ENCODE results near the gene DNPH1.
A peak's percentile ranks its signal among the peaks of the same experiment; 100 is the strongest.

Gene DNPH1

DNA sequence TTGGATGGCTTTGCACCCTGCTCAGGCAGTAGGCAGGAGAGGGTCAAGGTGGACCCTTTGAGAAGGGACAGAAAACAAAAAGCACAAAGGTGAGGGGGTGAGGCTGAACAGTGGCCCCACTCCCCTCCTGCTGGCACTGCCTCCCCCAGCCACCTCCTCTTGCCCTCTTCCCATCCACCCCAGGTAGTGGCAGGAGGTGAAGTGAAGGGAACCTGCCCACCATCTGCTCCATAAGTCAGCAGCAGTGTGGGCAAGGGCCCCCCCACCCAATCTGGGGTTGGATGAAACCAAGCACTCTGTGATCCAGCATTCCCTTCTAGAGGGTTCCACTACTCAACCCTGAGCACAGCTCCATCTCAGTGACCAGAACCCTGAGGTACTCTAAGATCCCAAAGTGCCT, 42.7 kb upstream of the DNPH1 start:
- Histone ChIP-seq H3K9me3 (ENCODE audit: control insufficient read depth, low read depth, low read length) (no peaks in the 10 kb centered on the region), H3K4me1 (ENCODE audit: control insufficient read depth, low read depth, low read length) (peaks cover 13% of the 10 kb centered on the region), H3K27ac (ENCODE audit: low read length) (no peak overlapping the region), H3K4me3 (ENCODE audit: low read length) (no peak overlapping the region), H3K9ac (ENCODE audit: low read length) (no peak overlapping the region), H3K27me3 (ENCODE audit: control insufficient read depth, insufficient read depth, low read length) (peaks cover 68% of the 10 kb centered on the region), H3K36me3 (ENCODE audit: control insufficient read depth, low read depth, low read length) (no peaks in the 10 kb centered on the region)

DNA sequence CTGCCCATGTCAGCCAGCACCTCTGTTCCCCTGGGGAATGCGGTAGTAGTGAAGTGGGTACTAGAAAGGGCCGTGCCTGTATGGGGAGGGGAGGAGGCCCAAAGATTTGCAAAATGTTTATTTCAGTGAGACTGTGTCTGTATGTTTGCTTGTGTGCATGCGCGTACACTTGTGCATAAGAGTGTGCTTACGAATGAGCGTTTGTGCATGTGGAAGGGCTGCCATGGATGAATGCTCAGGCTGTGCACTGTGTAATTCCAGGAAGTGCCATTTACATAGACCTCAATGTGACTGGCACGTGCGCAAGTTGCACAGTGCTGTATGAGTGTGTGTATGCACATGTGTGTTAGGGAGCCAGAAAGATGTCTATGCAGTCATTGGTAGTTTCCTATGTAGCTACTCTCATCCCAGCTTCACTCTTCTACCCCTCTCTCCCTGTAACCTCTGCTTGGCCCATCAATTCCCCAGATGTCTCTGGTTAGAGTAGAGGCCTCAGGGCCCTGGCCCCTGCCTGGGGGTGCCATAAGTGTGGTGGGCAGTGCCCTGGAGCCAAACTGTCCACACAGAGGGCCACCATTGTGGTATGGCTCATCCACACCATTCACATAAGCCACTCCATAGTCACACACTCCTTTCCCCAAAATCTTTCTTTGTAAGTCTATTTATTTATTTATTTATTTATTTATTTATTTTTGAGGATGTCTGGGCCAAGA, 42.0 kb upstream of the DNPH1 start:
- no peak overlapping the region for H3K27ac ChIP-seq (ENCODE audit: low read length)
- peaks cover 13% of the 10 kb centered on the region for H3K4me1 ChIP-seq (ENCODE audit: control insufficient read depth, low read depth, low read length)
- H3K9me3 ChIP-seq (ENCODE audit: control insufficient read depth, low read depth, low read length): no peaks in the 10 kb centered on the region
- no peak overlapping the region for H3K9ac ChIP-seq (ENCODE audit: low read length)
- no peak overlapping the region for H3K4me3 ChIP-seq (ENCODE audit: low read length)
- no peaks in the 10 kb centered on the region for H3K36me3 ChIP-seq (ENCODE audit: control insufficient read depth, low read depth, low read length)
- peaks cover 61% of the 10 kb centered on the region for H3K27me3 ChIP-seq (ENCODE audit: control insufficient read depth, insufficient read depth, low read length)

- peaks cover 44% of the 10 kb centered on the region for H3K27me3 ChIP-seq (ENCODE audit: control insufficient read depth, insufficient read depth, low read length)
- H3K27ac ChIP-seq (ENCODE audit: low read length): no peak overlapping the region
- H3K4me3 ChIP-seq (ENCODE audit: low read length): peak overlapping the region; percentile 31
- H3K9ac ChIP-seq (ENCODE audit: low read length): no peak overlapping the region
- H3K36me3 ChIP-seq (ENCODE audit: control insufficient read depth, low read depth, low read length): no peaks in the 10 kb centered on the region
- H3K9me3 ChIP-seq (ENCODE audit: control insufficient read depth, low read depth, low read length): no peaks in the 10 kb centered on the region
- H3K4me1 ChIP-seq (ENCODE audit: control insufficient read depth, low read depth, low read length): peaks cover 13% of the 10 kb centered on the region
Measured at GRCh38 chr6:43269273-43270007, 40.2 kb upstream of the DNPH1 start.

GRCh38 chr6:43268782-43269272, 39.5 kb upstream of the DNPH1 start:
- no peak overlapping the region for H3K4me3 ChIP-seq (ENCODE audit: low read length)
- H3K9ac ChIP-seq (ENCODE audit: low read length): no peak overlapping the region
- H3K9me3 ChIP-seq (ENCODE audit: control insufficient read depth, low read depth, low read length): no peaks in the 10 kb centered on the region
- peaks cover 38% of the 10 kb centered on the region for H3K27me3 ChIP-seq (ENCODE audit: control insufficient read depth, insufficient read depth, low read length)
- H3K27ac ChIP-seq (ENCODE audit: low read length): no peak overlapping the region
- H3K4me1 ChIP-seq (ENCODE audit: control insufficient read depth, low read depth, low read length): peaks cover 13% of the 10 kb centered on the region
- H3K36me3 ChIP-seq (ENCODE audit: control insufficient read depth, low read depth, low read length): no peaks in the 10 kb centered on the region

GRCh38 chr6:43268355-43268700, 39.0 kb upstream of the DNPH1 start:
- H3K4me1 ChIP-seq (ENCODE audit: control insufficient read depth, low read depth, low read length): peaks cover 13% of the 10 kb centered on the region
- H3K27ac ChIP-seq (ENCODE audit: low read length): no peak overlapping the region
- H3K9me3 ChIP-seq (ENCODE audit: control insufficient read depth, low read depth, low read length): no peaks in the 10 kb centered on the region
- no peak overlapping the region for H3K4me3 ChIP-seq (ENCODE audit: low read length)
- H3K36me3 ChIP-seq (ENCODE audit: control insufficient read depth, low read depth, low read length): no peaks in the 10 kb centered on the region
- no peak overlapping the region for H3K9ac ChIP-seq (ENCODE audit: low read length)
- peaks cover 33% of the 10 kb centered on the region for H3K27me3 ChIP-seq (ENCODE audit: control insufficient read depth, insufficient read depth, low read length)

DNA sequence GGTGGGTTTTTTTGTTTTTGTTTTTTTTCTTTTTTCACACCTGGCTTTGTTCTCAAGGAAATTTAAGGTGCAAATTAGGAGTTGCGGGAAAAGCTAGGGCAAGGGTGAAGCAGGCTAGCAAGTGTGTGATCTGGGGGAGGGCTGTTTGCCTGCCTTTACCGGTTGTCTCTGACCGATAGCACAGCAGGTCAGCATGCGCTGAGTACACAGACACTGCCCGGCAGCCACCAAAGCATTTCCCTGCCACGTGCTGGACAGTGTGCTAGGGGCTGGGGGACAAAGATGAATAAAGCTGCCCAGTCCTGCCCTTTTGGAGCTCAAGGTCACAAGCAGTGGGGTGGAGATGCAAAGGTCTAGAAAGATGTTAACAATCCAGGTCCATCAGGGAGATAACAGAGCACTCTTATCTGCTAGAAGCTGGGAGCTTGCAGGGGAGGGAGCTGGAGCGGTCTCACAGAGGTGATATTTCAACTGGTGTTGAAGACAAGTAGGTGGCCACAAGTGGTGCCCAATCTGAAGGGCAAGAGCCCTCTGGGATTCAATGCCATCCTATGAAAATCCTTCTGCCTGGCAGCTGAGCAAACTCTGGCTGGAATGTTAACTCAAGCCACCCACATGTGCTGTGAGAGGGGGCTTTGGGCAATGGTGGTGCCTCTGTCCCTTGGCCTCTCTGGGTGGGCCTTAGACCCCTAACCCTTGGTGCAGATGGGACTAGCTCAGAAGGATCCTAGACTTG, 38.5 kb upstream of the DNPH1 start:
- Histone ChIP-seq H3K4me3 (ENCODE audit: low read length) (no peak overlapping the region), H3K27ac (ENCODE audit: low read length) (no peak overlapping the region), H3K27me3 (ENCODE audit: control insufficient read depth, insufficient read depth, low read length) (peaks cover 29% of the 10 kb centered on the region), H3K4me1 (ENCODE audit: control insufficient read depth, low read depth, low read length) (peaks cover 13% of the 10 kb centered on the region), H3K36me3 (ENCODE audit: control insufficient read depth, low read depth, low read length) (no peaks in the 10 kb centered on the region), H3K9ac (ENCODE audit: low read length) (no peak overlapping the region), H3K9me3 (ENCODE audit: control insufficient read depth, low read depth, low read length) (no peaks in the 10 kb centered on the region)

DNA sequence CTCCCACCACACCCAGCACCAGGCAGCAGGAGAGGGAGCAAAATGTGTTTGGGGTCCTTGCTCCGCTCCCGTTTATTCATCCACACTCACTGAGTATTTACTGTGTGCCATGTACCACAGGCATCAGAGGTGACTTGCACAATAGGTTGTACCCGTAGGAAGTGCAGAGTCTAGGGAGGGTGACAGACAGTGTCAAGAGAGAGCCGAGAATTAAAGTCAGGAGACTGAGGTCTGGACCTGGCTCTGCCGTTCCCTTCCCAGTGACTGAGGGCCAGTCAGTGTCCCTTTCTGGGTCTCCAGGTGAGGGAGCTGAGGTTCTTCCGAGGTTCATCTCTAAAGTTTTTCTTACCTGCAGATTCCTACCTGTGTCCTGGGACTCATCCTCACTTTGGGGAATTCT, 36.3 kb upstream of the DNPH1 start:
- Histone ChIP-seq H3K4me1 (ENCODE audit: control insufficient read depth, low read depth, low read length) (peaks cover 13% of the 10 kb centered on the region), H3K9ac (ENCODE audit: low read length) (no peak overlapping the region), H3K27ac (ENCODE audit: low read length) (no peak overlapping the region), H3K4me3 (ENCODE audit: low read length) (no peak overlapping the region), H3K36me3 (ENCODE audit: control insufficient read depth, low read depth, low read length) (no peaks in the 10 kb centered on the region), H3K9me3 (ENCODE audit: control insufficient read depth, low read depth, low read length) (no peaks in the 10 kb centered on the region), H3K27me3 (ENCODE audit: control insufficient read depth, insufficient read depth, low read length) (peaks cover 29% of the 10 kb centered on the region)

- Histone ChIP-seq H3K9me3 (ENCODE audit: control insufficient read depth, low read depth, low read length) (no peaks in the 10 kb centered on the region), H3K27me3 (ENCODE audit: control insufficient read depth, insufficient read depth, low read length) (peaks cover 22% of the 10 kb centered on the region), H3K9ac (ENCODE audit: low read length) (no peak overlapping the region), H3K36me3 (ENCODE audit: control insufficient read depth, low read depth, low read length) (no peaks in the 10 kb centered on the region), H3K4me1 (ENCODE audit: control insufficient read depth, low read depth, low read length) (peaks cover 10% of the 10 kb centered on the region), H3K27ac (ENCODE audit: low read length) (no peak overlapping the region), H3K4me3 (ENCODE audit: low read length) (no peak overlapping the region)
Measured at GRCh38 chr6:43264599-43265145, 35.4 kb upstream of the DNPH1 start.

DNA sequence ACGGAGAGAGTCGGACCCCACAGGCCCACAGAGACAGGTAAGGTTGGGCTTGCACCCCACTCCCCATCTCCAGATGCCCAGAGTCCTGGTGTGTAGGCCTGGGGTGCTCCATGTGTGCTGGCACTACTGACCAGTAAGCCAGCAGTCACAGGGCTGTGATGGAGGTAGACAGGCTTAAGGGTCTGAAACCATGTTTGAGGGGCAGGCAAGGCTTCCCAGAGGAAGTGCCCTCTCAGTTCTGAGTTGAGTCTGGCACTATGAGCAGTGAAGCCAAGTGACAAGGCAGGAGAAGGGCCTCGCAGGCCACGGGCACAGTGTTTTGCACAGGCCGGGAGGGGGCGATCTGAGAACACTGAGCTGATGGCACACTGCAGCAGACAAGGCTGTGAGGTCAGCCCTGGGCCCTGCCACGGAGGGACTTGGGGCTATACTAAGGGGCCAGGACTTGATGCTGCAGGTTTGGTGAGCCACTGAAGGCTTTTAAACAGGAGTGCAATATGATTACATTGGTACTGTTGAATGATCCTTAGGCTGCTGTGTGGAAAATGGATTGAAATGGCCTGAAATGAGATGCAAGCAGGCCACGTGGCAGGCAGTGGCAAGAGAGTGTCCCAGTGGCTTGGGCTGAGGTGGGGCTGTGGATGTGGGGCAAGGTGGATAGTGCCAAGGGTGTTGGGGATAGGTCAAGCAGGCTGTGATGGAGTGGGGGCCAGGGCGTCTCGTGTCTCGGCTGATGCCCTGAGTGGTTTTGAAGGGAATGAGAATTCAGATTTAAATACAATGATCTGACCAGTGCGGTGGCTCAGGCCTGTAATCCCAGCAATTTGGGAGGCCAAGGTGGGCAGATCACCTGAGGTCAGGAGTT, 34.3 kb upstream of the DNPH1 start:
- no peaks in the 10 kb centered on the region for H3K9me3 ChIP-seq (ENCODE audit: control insufficient read depth, low read depth, low read length)
- H3K36me3 ChIP-seq (ENCODE audit: control insufficient read depth, low read depth, low read length): no peaks in the 10 kb centered on the region
- peaks cover 10% of the 10 kb centered on the region for H3K27me3 ChIP-seq (ENCODE audit: control insufficient read depth, insufficient read depth, low read length)
- no peak overlapping the region for H3K4me3 ChIP-seq (ENCODE audit: low read length)
- peaks cover 10% of the 10 kb centered on the region for H3K4me1 ChIP-seq (ENCODE audit: control insufficient read depth, low read depth, low read length)
- H3K9ac ChIP-seq (ENCODE audit: low read length): no peak overlapping the region
- H3K27ac ChIP-seq (ENCODE audit: low read length): no peak overlapping the region

- Histone ChIP-seq H3K4me3 (ENCODE audit: low read length) (no peak overlapping the region), H3K9ac (ENCODE audit: low read length) (no peak overlapping the region), H3K36me3 (ENCODE audit: control insufficient read depth, low read depth, low read length) (no peaks in the 10 kb centered on the region), H3K27ac (ENCODE audit: low read length) (no peak overlapping the region), H3K27me3 (ENCODE audit: control insufficient read depth, insufficient read depth, low read length) (peaks cover 3% of the 10 kb centered on the region), H3K9me3 (ENCODE audit: control insufficient read depth, low read depth, low read length) (no peaks in the 10 kb centered on the region), H3K4me1 (ENCODE audit: control insufficient read depth, low read depth, low read length) (peaks cover 8% of the 10 kb centered on the region)
Measured at GRCh38 chr6:43262780-43263313, 33.6 kb upstream of the DNPH1 start.
